Neural progenitor cell (in vitro differentiated cells): ENCODE data around the gene BPIFA2.

ENCODE experiments used
- CTCF ChIP-seq: fragments of 200-600 bp; sonication (generic); IDR thresholded peaks from 2 replicates; pipeline ENCODE4 v1.5.1; 2017; ENCODE audit warnings: antibody characterized with exemption, mild to moderate bottlenecking
- EZH2 ChIP-seq: fragments of 200-600 bp; sonication (generic); IDR thresholded peaks from 2 replicates; pipeline ENCODE4 v1.6.1; 2017; ENCODE audit warnings: antibody characterized with exemption, mild to moderate bottlenecking, moderate library complexity

DNA sequence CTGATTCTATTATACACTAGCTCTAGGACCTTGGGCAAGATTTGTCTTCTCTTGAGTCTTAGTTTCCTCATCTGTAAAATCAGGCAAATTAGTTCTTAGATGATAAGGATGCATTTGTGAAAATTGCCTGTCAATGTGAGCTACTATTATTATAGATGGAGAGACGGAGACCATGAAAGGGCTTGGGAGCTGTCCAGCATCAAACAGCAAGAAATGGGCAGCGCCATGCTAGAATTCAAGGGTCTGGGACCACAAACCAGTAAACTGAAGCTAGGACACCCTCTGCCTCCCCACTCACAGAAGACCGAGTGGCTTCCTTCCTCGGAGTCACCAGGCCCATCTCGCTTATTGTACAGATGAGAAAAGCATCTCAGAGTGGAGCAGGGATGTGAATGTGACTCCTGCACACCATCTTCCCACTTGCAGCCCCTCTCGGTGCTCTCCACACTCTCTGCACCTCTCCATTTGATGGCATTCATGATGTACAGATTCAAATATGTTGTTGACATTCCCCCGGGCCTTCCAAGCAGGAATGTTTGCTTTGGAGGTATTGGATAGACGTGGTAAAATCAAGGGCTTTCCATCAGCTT, 25.0 kb downstream of the BPIFA2 start:
- TF ChIP-seq CTCF (no peak), EZH2 (no peak)
